Spleen (tissue), 11 donors: ENCODE measurements around the gene ATG7. TPM values are rescaled to one million over a fixed set of nuclear protein-coding genes. Genes with fewer than 3 reads are reported as not detected.

Source experiments
- DNase-seq: peaks from one replicate; pipeline ENCODE4 v3.0.0-alpha.2; 2020
- H3K27ac ChIP-seq, 8 donors: fragments of 200-600 bp; sonication (generic) in 7 of 8; 1 replicate in 4 of 8; 2 replicates in 4 of 8; pipeline versions ENCODE4 v1.5.0 to v1.8.0; 2016 to 2021; ENCODE audit warnings: inconsistent platforms in 4 of 8, mild to moderate bottlenecking in 4 of 8, moderate library complexity in 1 of 8
- H3K27me3 ChIP-seq, 7 donors: fragments of 200-600 bp; sonication (generic) in 6 of 7; replicated peaks in 1 of 7; 1 replicate in 4 of 7; 2 replicates in 3 of 7; pipeline versions ENCODE4 v1.5.0 to v1.8.0; 2016 to 2021; ENCODE audit warnings: inconsistent platforms in 3 of 7, mild to moderate bottlenecking in 1 of 7
- H3K36me3 ChIP-seq, 6 donors: fragments of 200-600 bp; sonication (generic) in 5 of 6; 1 replicate in 4 of 6; 2 replicates in 2 of 6; pipeline versions ENCODE4 v1.5.0 to v1.8.0; 2016 to 2021; ENCODE audit warnings: inconsistent platforms in 2 of 6
- H3K4me1 ChIP-seq, 6 donors: fragments of 200-600 bp; sonication (generic) in 5 of 6; 1 replicate in 3 of 6; 2 replicates in 3 of 6; pipeline versions ENCODE4 v1.5.0 to v1.8.0; 2016 to 2021; ENCODE audit warnings: inconsistent platforms in 3 of 6
- H3K4me3 ChIP-seq, 8 donors: fragments of 200-600 bp; sonication (generic) in 7 of 8; 1 replicate in 4 of 8; 2 replicates in 4 of 8; pipeline versions ENCODE4 v1.5.0 to v1.8.0; 2016 to 2021; ENCODE audit warnings: inconsistent platforms in 4 of 8, mild to moderate bottlenecking in 4 of 8, moderate library complexity in 2 of 8
- H3K9me3 ChIP-seq, 8 donors: fragments of 200-600 bp; sonication (generic) in 7 of 8; 1 replicate in 4 of 8; 2 replicates in 4 of 8; pipeline versions ENCODE4 v1.5.0 to v1.8.0; 2016 to 2021; ENCODE audit warnings: inconsistent platforms in 4 of 8
- CTCF ChIP-seq, 11 experiments: fragments of 200-600 bp in 7 of 11; fragments of 450-650 bp in 4 of 11; sonication (generic) in 4 of 11; IDR thresholded peaks in 8 of 11; conservative IDR thresholded peaks in 3 of 11; 1 replicate in 7 of 11; 2 replicates in 4 of 11; pipeline versions ENCODE4 v1.4.0 to v1.8.0; 2016 to 2021; ENCODE audit warnings: antibody characterized with exemption in 11 of 11, inconsistent platforms in 4 of 11, mild to moderate bottlenecking in 1 of 11
- POLR2A ChIP-seq, 3 donors: fragments of 450-650 bp; IDR thresholded peaks; one replicate each; pipeline ENCODE4 v1.5.1; 2017; ENCODE audit warnings: antibody characterized with exemption in 3 of 3, mild to moderate bottlenecking in 1 of 3
- POLR2AphosphoS5 ChIP-seq, 3 donors: sonication (generic); formaldehyde crosslinking; IDR thresholded peaks; one replicate each; pipeline ENCODE4 v1.5.1; 2017; ENCODE audit warnings: antibody characterized with exemption in 3 of 3
- WGBS, 5 donors: extraction: QIAGEN DNeasy Blood & Tissue Kit in 3 of 5; methylation state at CpG; one replicate each; pipeline versions ENCODE4 v1.1.5 to v1.1.7; 2013 to 2018; 5-methylcytosine and 5-hydroxymethylcytosine counted together
- intact Hi-C: fragments of 100-400 bp; cut with DNase I; formaldehyde crosslinking; loops from one replicate; pipeline ENCODE4 v1.15.0; 2023; ENCODE audit warnings: low total_unique reads
- polyA plus RNA-seq, 3 donors: library from polyadenylated mRNA; stranded (reverse); fragments of 200-250 nt; gene quantifications; one replicate each; pipeline ENCODE4 v1.2.1, GENCODE V29; 2013
- total RNA-seq, 7 donors: library from RNA; depleted of rRNA in 3 of 7; stranded (reverse); fragments of >200 nt in 3 of 7; fragmentation: NEBNext Ultra II Directional in 4 of 7; extraction: Animal tissue kit (Norgen Biotek cat#: 25700) in 4 of 7; gene quantifications; one replicate each; pipeline versions ENCODE4 v1.1.0 to v1.2.1, GENCODE V29; 2016 to 2021
- donor health status: healthy with polysubstance abuse.
- donor health status: DM: no; HTN: no; CAD: no; lungs with moderate emphysema.
- donor health status: DM: no; HTN: no; CAD: no.
- donor health status: Bipolar disorder and iron deficiency.
- donor health status: healthy.
- donor health status: DM: no; HTN: no; CAD: no.
- donor health status: DM: yes; HTN: yes; CAD: no.

ATG7 gene
- total and polyA plus RNA-seq, 10 donors, result 7.5 to 114 (median 77.1) TPM

GRCh38 chr3:11583235-11583634, 311.0 kb downstream of the ATG7 start:
- DNase-seq, result no peak
- intact Hi-C loops, result loop anchor here (10.0 kb wide), 1 partner anchor 52 kb away; no protein-coding TSS in a partner anchor
- H3K4me1 ChIP-seq, result peaks cover 12 to 80% (median 40%) of the 10 kb centered on the region in 6 donors
- no peak overlapping the region for H3K4me3 ChIP-seq
- peak overlapping the region in 3 of 8 donors; percentile 32 to 67 (median 58) for H3K27ac ChIP-seq
- no peaks in the 10 kb centered on the region for H3K9me3 ChIP-seq
- H3K36me3 ChIP-seq, result peaks cover 0 to 14% (median 0%) of the 10 kb centered on the region in 6 donors
- TF ChIP-seq POLR2A (IDR thresholded peaks at IDR 0.05) (no peak), POLR2AphosphoS5 (IDR thresholded peaks at IDR 0.05) (no peak), CTCF (IDR thresholded peaks at IDR 0.05 in 8 of 11, conservative IDR thresholded peaks at IDR 0.05 in 3 of 11) (no peak)
- no peaks in the 10 kb centered on the region for H3K27me3 ChIP-seq

- intact Hi-C loops, result loop anchor here (10.0 kb wide), 1 partner anchor 51 kb away; no protein-coding TSS in a partner anchor
- H3K4me1 ChIP-seq, result peaks cover 15 to 84% (median 44%) of the 10 kb centered on the region in 6 donors
Measured at GRCh38 chr3:11583638-11584046, 311.4 kb downstream of the ATG7 start.

GRCh38 chr3:11584570-11584969, 312.4 kb downstream of the ATG7 start:
- DNase-seq, result no peak
- no peak overlapping the region for H3K27ac ChIP-seq
- WGBS, 5 donors, result 83 to 90% (median 85%) methylated on average over 4 of the region's 4 CpGs
- H3K4me3 ChIP-seq, result no peak overlapping the region
- H3K4me1 ChIP-seq, result peaks cover 20 to 93% (median 49%) of the 10 kb centered on the region in 6 donors
- H3K36me3 ChIP-seq, result peaks cover 0 to 17% (median 0%) of the 10 kb centered on the region in 6 donors
- H3K9me3 ChIP-seq, result no peaks in the 10 kb centered on the region
- H3K27me3 ChIP-seq, result no peaks in the 10 kb centered on the region
- no peak for TF ChIP-seq POLR2AphosphoS5 (IDR thresholded peaks at IDR 0.05)
- TF ChIP-seq CTCF (IDR thresholded peaks at IDR 0.05 in 8 of 11, conservative IDR thresholded peaks at IDR 0.05 in 3 of 11), result no peak
- TF ChIP-seq POLR2A (IDR thresholded peaks at IDR 0.05), result no peak
- intact Hi-C loops, result loop anchor here (10.0 kb wide), 1 partner anchor 50 kb away; no protein-coding TSS in a partner anchor

More at GRCh38 chr3:11583638-11584046, 311.4 kb downstream of the ATG7 start:
- peak overlapping the region in 2 of 8 donors; percentile 32 to 67 for H3K27ac ChIP-seq
- 75 to 88% (median 80%) methylated on average over 10 of the region's 10 CpGs for WGBS, 5 donors
- no peaks in the 10 kb centered on the region for H3K9me3 ChIP-seq
- H3K27me3 ChIP-seq, result no peaks in the 10 kb centered on the region
- H3K36me3 ChIP-seq, result peaks cover 0 to 17% (median 0%) of the 10 kb centered on the region in 6 donors
- TF ChIP-seq POLR2A (IDR thresholded peaks at IDR 0.05) (no peak), POLR2AphosphoS5 (IDR thresholded peaks at IDR 0.05) (no peak), CTCF (IDR thresholded peaks at IDR 0.05 in 8 of 11, conservative IDR thresholded peaks at IDR 0.05 in 3 of 11) (no peak)
- DNase-seq, result no peak
- H3K4me3 ChIP-seq, result no peak overlapping the region

GRCh38 chr3:11587766-11588165, 315.6 kb downstream of the ATG7 start:
- H3K4me3 ChIP-seq, result no peak overlapping the region
- H3K36me3 ChIP-seq, result peaks cover 0 to 23% (median 0%) of the 10 kb centered on the region in 6 donors
- WGBS, 5 donors, result 82 to 87% (median 85%) methylated on average over 12 of the region's 12 CpGs
- H3K4me1 ChIP-seq, result peaks cover 18 to 99% (median 53%) of the 10 kb centered on the region in 6 donors
- no peaks in the 10 kb centered on the region for H3K27me3 ChIP-seq
- no peak for DNase-seq
- H3K9me3 ChIP-seq, result no peaks in the 10 kb centered on the region
- intact Hi-C loops, result loop anchor here (10.0 kb wide), 1 partner anchor 47 kb away; no protein-coding TSS in a partner anchor
- H3K27ac ChIP-seq, result peak overlapping the region in 4 of 8 donors; percentile 28 to 45 (median 40)
- TF ChIP-seq POLR2AphosphoS5 (IDR thresholded peaks at IDR 0.05) (peak in 1 of 3 donors; percentile 8), CTCF (IDR thresholded peaks at IDR 0.05 in 8 of 11, conservative IDR thresholded peaks at IDR 0.05 in 3 of 11) (no peak)
